ENCODE data around the gene PYY. TPM values are rescaled to one million over a fixed set of nuclear protein-coding genes. Genes with fewer than 3 reads are reported as not detected.

The PYY gene
- total RNA-seq, 1 experiment from 2014 or later = 2.0 TPM

GRCh38 chr17:43976963-43977837, 23.5 kb upstream of the PYY start:
- no peak overlapping the region for H3K18ac ChIP-seq (ENCODE audit: insufficient read length, low read depth, low read length)
- Mint-ChIP-seq H3K27me3 (ENCODE audit: low read depth) (peaks cover 51% of the 10 kb centered on the region), H3K9me3 (no peaks in the 10 kb centered on the region), H3K4me3 (no peak overlapping the region), H3K27ac (no peak overlapping the region), H3K4me1 (0 out of 4 replicates have a peak, but pooled peaks cover 0 to 2% of the 10 kb centered on the region in 2 experiments), H3K36me3 (ENCODE audit: insufficient read depth in 1 of 3, low read depth in 3 of 3) (no peaks in the 10 kb centered on the region)
- no peak overlapping the region for H4K8ac ChIP-seq (replicated peaks; ENCODE audit: insufficient read length, low read depth, low read length)
- no peaks in the 10 kb centered on the region for H3K9me3 ChIP-seq (ENCODE audit: control insufficient read depth, low read depth, low read length)
- no peak overlapping the region for H3K9ac ChIP-seq (ENCODE audit: extremely low read depth, insufficient read length, low read length)
- no peak overlapping the region for H3K27ac ChIP-seq (ENCODE audit: insufficient read length, low read depth, low read length)
- no peak overlapping the region for H2BK12ac ChIP-seq (ENCODE audit: insufficient read length, low read depth, low read length)
- H4K20me1 ChIP-seq (ENCODE audit: control insufficient read depth, insufficient read depth, insufficient read length) = no peaks in the 10 kb centered on the region
- H3K79me2 ChIP-seq (ENCODE audit: insufficient read depth, low read length) = no peaks in the 10 kb centered on the region
- no peak overlapping the region for H2BK5ac ChIP-seq (ENCODE audit: insufficient read length, low read length)
- no peak overlapping the region for H4K5ac ChIP-seq (ENCODE audit: insufficient read length, low read depth, low read length)
- H2BK20ac ChIP-seq (ENCODE audit: low read depth, low read length, poor library complexity, severe bottlenecking) = no peak overlapping the region
- no CpG with 5 or more reads among the region's 9 CpGs for WGBS (ENCODE audit: extremely low coverage, insufficient read length, low lambda C conversion rate)
- peaks cover 2% of the 10 kb centered on the region for H3K23me2 ChIP-seq (ENCODE audit: insufficient read length, low read depth, low read length, poor library complexity, severe bottlenecking)
- H3K27me3 ChIP-seq (ENCODE audit: insufficient read depth, low read length) = no peaks in the 10 kb centered on the region; the same call in 1 of the 2 replicates
- no peak overlapping the region for H2AK5ac ChIP-seq (ENCODE audit: insufficient read length, low read length)
- no peak for DNase-seq
- no peak overlapping the region for H3K4me2 ChIP-seq (ENCODE audit: insufficient read depth, insufficient read length, low read length)
- no peak overlapping the region for H2BK15ac ChIP-seq (ENCODE audit: low read depth, low read length)
- no peak overlapping the region for H3T11ph ChIP-seq (ENCODE audit: low read length)
- H3K23ac ChIP-seq (ENCODE audit: insufficient read length, low read depth, low read length) = no peak overlapping the region
- no peak overlapping the region for H2AFZ ChIP-seq (ENCODE audit: low read length)
- no peak overlapping the region for H3K4ac ChIP-seq (ENCODE audit: low read depth, low read length)
- H3K56ac ChIP-seq (ENCODE audit: insufficient read length, low read depth, low read length) = no peak overlapping the region
- H3K79me1 ChIP-seq (ENCODE audit: insufficient read depth, low read depth, low read length, poor library complexity, severe bottlenecking) = no peaks in the 10 kb centered on the region
- H3K14ac ChIP-seq (ENCODE audit: insufficient read depth, low read length) = no peak overlapping the region
- H3K4me1 ChIP-seq (ENCODE audit: insufficient read depth, low read length) = no peaks in the 10 kb centered on the region
- H2BK120ac ChIP-seq (ENCODE audit: low read depth, low read length, poor library complexity, severe bottlenecking) = no peak overlapping the region
- TF ChIP-seq, protein P1, sequence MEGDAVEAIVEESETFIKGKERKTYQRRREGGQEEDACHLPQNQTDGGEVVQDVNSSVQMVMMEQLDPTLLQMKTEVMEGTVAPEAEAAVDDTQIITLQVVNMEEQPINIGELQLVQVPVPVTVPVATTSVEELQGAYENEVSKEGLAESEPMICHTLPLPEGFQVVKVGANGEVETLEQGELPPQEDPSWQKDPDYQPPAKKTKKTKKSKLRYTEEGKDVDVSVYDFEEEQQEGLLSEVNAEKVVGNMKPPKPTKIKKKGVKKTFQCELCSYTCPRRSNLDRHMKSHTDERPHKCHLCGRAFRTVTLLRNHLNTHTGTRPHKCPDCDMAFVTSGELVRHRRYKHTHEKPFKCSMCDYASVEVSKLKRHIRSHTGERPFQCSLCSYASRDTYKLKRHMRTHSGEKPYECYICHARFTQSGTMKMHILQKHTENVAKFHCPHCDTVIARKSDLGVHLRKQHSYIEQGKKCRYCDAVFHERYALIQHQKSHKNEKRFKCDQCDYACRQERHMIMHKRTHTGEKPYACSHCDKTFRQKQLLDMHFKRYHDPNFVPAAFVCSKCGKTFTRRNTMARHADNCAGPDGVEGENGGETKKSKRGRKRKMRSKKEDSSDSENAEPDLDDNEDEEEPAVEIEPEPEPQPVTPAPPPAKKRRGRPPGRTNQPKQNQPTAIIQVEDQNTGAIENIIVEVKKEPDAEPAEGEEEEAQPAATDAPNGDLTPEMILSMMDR (conservative IDR thresholded peaks at IDR 0.05) = no peak
- no peak overlapping the region for H4K91ac ChIP-seq (ENCODE audit: insufficient read length, low read depth, low read length)

Data from H9 (cell line).